ENCODE data around the gene IFNA10. TPM values are rescaled to one million over a fixed set of nuclear protein-coding genes. Genes with fewer than 3 reads are reported as not detected.

IFNA10 gene
- not detected for total RNA-seq

DNA sequence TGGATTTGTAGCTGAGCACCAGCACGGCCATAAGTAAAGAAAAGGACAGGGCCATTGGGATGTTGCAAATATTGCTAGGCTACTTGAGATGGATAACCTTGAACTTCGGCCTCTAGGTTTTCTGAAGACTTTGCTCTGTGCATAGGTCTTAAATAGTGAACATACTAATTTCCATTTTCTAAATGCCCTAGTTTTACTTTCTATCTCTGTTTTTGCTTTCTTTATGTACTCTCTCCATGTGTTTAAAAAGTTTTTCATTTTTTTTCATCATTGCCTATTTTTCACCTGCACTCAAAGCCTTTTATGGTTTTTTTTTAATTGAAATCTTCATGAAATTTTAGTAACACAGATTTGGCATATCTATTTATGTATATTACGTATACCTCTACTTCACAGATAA, at the start of gene IFNA10:
Gene IFNA10, minus strand, starts transcription at position 101 of the 400 bp plus-strand sequence. Its CDS starts 46 bp downstream, at position 55.

DNA sequence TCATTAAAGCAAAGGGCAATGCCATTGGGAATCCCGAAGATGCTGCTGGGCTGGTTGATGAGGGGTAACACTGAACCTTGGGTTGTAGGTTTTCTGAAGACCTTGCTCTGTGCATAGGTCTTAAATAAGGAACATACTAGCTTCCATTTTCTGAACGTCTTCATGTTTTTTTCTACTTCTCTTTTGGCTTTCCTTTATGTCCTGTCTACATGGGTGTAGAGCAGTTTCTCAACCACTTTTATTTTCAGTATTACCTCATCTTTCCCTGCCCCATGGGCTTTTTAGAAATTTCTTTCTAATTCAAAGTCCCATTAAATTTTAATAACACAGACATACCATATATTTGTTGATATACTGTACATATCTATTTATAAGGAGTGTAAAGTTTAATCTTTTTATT, 33.0 kb upstream of the IFNA10 start, which contains the start of gene IFNA14:
Gene IFNA14, minus strand, starts transcription at position 95 of the 400 bp plus-strand sequence. Its CDS starts 70 bp downstream, at position 25.

DNA sequence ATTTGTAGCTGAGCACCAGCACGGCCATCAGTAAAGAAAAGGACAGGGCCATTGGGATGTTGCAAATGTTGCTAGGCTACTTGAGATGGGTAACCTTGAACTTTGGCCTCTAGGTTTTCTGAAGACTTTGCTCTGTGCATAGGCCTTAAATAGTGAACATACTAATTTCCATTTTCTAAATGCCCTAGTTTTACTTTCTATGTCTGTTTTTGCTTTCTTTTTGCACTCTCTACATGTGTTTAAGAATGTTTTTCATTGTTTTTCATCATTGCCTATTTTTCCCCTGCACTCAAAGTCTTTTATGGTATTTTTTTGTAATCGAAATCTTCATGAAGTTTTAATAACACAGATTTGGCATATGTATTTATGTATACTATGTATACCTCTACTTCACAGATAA, 21.2 kb upstream of the IFNA10 start, which contains the start of gene IFNA17:
Gene IFNA17, minus strand, starts transcription at position 101 of the 400 bp plus-strand sequence. Its CDS starts 49 bp downstream, at position 52.

DNA sequence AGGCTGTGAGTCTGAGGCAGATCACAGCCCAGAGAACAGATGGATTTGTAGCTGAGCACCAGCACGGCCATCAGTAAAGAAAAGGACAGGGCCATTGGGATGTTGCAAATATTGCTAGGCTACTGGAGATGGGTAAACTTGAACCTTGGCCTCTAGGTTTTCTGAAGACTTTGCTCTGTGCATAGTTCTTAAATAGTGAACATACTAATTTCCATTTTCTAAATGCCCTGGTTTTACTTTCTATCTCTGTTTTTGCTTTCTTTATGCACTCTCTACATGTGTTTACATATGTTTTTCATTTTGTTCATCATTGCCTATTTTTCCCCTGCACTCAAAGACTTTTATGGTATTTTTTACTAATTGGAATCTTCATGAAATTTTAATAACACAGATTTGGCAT, 10.3 kb upstream of the IFNA10 start, which contains the start of gene IFNA16:
Gene IFNA16, minus strand, starts transcription at position 101 of the 400 bp plus-strand sequence. Its CDS starts 6 bp downstream, at position 95.

DNA sequence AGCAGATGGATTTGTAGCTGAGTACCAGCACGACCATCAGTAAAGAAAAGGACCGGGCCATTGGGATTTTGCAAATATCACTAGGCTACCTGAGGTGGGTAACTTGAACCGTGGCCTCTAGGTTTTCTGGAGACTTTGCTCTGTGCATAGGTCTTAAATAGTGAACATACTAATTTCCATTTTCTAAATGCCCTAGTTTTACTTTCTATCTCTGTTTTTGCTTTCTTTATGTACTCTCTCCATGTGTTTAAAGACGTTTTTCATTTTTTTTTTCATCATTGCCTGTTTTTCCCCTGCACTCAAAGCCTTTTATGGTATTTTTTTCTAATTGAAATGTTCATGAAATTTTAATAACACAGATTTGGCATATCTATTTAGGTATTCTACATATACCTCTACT, 4.8 kb downstream of the IFNA10 start, which contains the start of gene IFNA7:
Gene IFNA7, minus strand, starts transcription at position 101 of the 400 bp plus-strand sequence. Its CDS starts 40 bp downstream, at position 61.

DNA sequence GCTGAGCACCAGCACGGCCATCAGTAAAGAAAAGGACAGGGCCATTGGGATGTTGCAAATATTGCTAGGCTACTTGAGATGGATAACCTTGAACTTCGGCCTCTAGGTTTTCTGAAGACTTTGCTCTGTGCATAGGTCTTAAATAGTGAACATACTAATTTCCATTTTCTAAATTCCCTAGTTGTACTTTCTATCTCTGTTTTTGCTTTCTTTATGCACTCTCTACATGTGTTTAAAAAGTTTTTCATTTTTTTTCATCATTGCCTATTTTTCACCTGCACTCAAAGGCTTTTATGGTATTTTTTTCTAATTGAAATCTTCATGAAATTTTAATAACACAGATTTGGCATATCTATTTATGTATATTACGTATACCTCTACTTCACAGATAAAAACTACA, 19.5 kb downstream of the IFNA10 start, which contains the start of gene IFNA4:
Gene IFNA4, minus strand, starts transcription at position 101 of the 400 bp plus-strand sequence. Its CDS starts 56 bp downstream, at position 45.

DNA sequence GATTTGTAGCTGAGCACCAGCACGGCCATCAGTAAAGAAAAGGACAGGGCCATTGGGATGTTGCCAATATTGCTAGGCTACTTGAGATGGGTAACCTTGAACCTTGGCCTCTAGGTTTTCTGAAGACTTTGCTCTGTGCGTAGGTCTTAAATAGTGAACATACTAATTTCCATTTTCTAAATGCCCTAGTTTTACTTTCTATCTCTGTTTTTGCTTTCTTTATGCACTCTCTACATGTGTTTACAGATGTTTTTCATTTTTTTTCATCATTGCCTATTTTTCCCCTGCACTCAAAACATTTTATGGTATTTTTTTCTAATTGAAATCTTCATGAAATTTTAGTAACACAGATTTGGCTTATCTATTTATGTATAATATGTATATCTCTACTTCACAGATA, 40.4 kb downstream of the IFNA10 start, which contains the start of gene IFNA21:
Gene IFNA21, minus strand, starts transcription at position 101 of the 400 bp plus-strand sequence. Its CDS starts 48 bp downstream, at position 53.

Other genes starting within 250 kb of the IFNA10 start
- 5.1 TPM for gene HACD4, start 175.5 kb downstream of the IFNA10 start, total RNA-seq
- not detected for gene IFNB1, start 129.2 kb downstream of the IFNA10 start, total RNA-seq
- gene IFNW1, start 65.3 kb downstream of the IFNA10 start, total RNA-seq = not detected
- not detected for gene IFNA21, start 40.5 kb downstream of the IFNA10 start, total RNA-seq
- not detected for gene IFNA4, start 19.6 kb downstream of the IFNA10 start, total RNA-seq
- gene IFNA7, start 4.9 kb downstream of the IFNA10 start, total RNA-seq = not detected
- not detected for gene IFNA16, start 10.2 kb upstream of the IFNA10 start, total RNA-seq
- gene IFNA17, start 21.1 kb upstream of the IFNA10 start, total RNA-seq = not detected
- not detected for gene IFNA14, start 32.9 kb upstream of the IFNA10 start, total RNA-seq
- gene IFNA5, start 98.2 kb upstream of the IFNA10 start, total RNA-seq = not detected
- 68.1 TPM for gene KLHL9, start 128.3 kb upstream of the IFNA10 start, total RNA-seq
- not detected for gene IFNA6, start 143.7 kb upstream of the IFNA10 start, total RNA-seq
- not detected for gene IFNA13, start 160.9 kb upstream of the IFNA10 start, total RNA-seq
- gene IFNA2, start 178.3 kb upstream of the IFNA10 start, total RNA-seq = not detected
- not detected for gene IFNA8, start 202.0 kb upstream of the IFNA10 start, total RNA-seq
- not detected for gene IFNA1, start 233.3 kb upstream of the IFNA10 start, total RNA-seq

All from camera-type eye (tissue), 1 donor.